Spleen (tissue), 7 donors: ENCODE results near the gene TSPAN15.

Source experiments
- CTCF ChIP-seq, 11 experiments: fragments of 200-600 bp in 7 of 11; fragments of 450-650 bp in 4 of 11; sonication (generic) in 4 of 11; IDR thresholded peaks in 8 of 11; conservative IDR thresholded peaks in 3 of 11; 1 replicate in 7 of 11; 2 replicates in 4 of 11; pipeline versions ENCODE4 v1.4.0 to v1.8.0; 2016 to 2021; ENCODE audit warnings: antibody characterized with exemption in 11 of 11, inconsistent platforms in 4 of 11, mild to moderate bottlenecking in 1 of 11
- POLR2A ChIP-seq, 3 donors: fragments of 450-650 bp; IDR thresholded peaks; one replicate each; pipeline ENCODE4 v1.5.1; 2017; ENCODE audit warnings: antibody characterized with exemption in 3 of 3, mild to moderate bottlenecking in 1 of 3
- donor health status: DM: no; HTN: no; CAD: no; lungs with moderate emphysema.
- donor health status: DM: no; HTN: no; CAD: no.
- donor health status: DM: no; HTN: no; CAD: no.

- no peak for TF ChIP-seq CTCF (IDR thresholded peaks at IDR 0.05 in 8 of 11, conservative IDR thresholded peaks at IDR 0.05 in 3 of 11)
- no peak for TF ChIP-seq POLR2A (IDR thresholded peaks at IDR 0.05)
Observed at GRCh38 chr10:69490876-69491275, 39.6 kb downstream of the TSPAN15 start.
